Ectodermal cell (in vitro differentiated cells): ENCODE results near the gene TBL3.
"Not testable (repeated sequence)": the region's sequence is repeated elsewhere in the genome, so short reads cannot be mapped to it uniquely, and the experiment has no call there.

Experiments
- H3K27ac ChIP-seq: 2 replicates; pipeline ENCODE4 v1.7.0; 2013; ENCODE audit warnings: mild to moderate bottlenecking, low read depth, low read length; ENCODE audit not compliant: insufficient read depth, poor library complexity, severe bottlenecking
- H3K27me3 ChIP-seq: 2 replicates; pipeline ENCODE4 v1.7.0; 2013; ENCODE audit warnings: mild to moderate bottlenecking, low read length; ENCODE audit not compliant: insufficient read depth, control insufficient read depth, poor library complexity, severe bottlenecking
- H3K36me3 ChIP-seq: one replicate; pipeline ENCODE4 v1.7.0; 2013; ENCODE audit warnings: low read length; ENCODE audit not compliant: control insufficient read depth, insufficient read depth
- H3K4me1 ChIP-seq: one replicate; pipeline ENCODE4 v1.7.0; 2013; ENCODE audit warnings: low read length; ENCODE audit not compliant: control insufficient read depth, insufficient read depth
- H3K4me3 ChIP-seq: 2 replicates; pipeline ENCODE4 v1.7.0; 2013; ENCODE audit warnings: low read depth, low read length, control low read depth; ENCODE audit not compliant: insufficient read depth
- H3K9me3 ChIP-seq: 2 replicates; pipeline ENCODE4 v1.7.0; 2013; ENCODE audit warnings: mild to moderate bottlenecking, low read length, moderate library complexity; ENCODE audit not compliant: control insufficient read depth
- WGBS, 2 experiments: methylation state at CpG; one replicate each; pipeline ENCODE4 v1.1.7; 2013; ENCODE audit warnings: missing lambda C conversion rate in 2 of 2; 5-methylcytosine and 5-hydroxymethylcytosine counted together

TBL3 gene

GRCh38 chr16:1944612-1945199 is 27.1 kb upstream of the TBL3 start:
- H3K36me3 ChIP-seq, result no peaks in the 10 kb centered on the region
- no peaks in the 10 kb centered on the region for H3K9me3 ChIP-seq
- H3K4me3 ChIP-seq, result no peak overlapping the region
- H3K4me1 ChIP-seq, result peaks cover 5% of the 10 kb centered on the region
- H3K27ac ChIP-seq, result no peak overlapping the region
- 91 to 92% methylated on average over 21 of the region's 21 CpGs for WGBS, 2 experiments
- no peaks in the 10 kb centered on the region for H3K27me3 ChIP-seq

GRCh38 chr16:1945559-1946391 is 26.1 kb upstream of the TBL3 start:
- Histone ChIP-seq H3K27ac (no peak overlapping the region), H3K4me3 (no peak overlapping the region), H3K36me3 (no peaks in the 10 kb centered on the region), H3K4me1 (peaks cover 5% of the 10 kb centered on the region), H3K27me3 (no peaks in the 10 kb centered on the region), H3K9me3 (no peaks in the 10 kb centered on the region)
- 93% methylated on average over 19 of the region's 19 CpGs for WGBS, 2 experiments

GRCh38 chr16:1946495-1947368 is 25.1 kb upstream of the TBL3 start:
- Histone ChIP-seq H3K4me3 (no peak overlapping the region), H3K36me3 (no peaks in the 10 kb centered on the region), H3K27ac (no peak overlapping the region), H3K4me1 (peaks cover 5% of the 10 kb centered on the region), H3K27me3 (no peaks in the 10 kb centered on the region), H3K9me3 (no peaks in the 10 kb centered on the region)
- 93% methylated on average over 38 of the region's 38 CpGs for WGBS, 2 experiments

GRCh38 chr16:1947369-1947670 is 24.5 kb upstream of the TBL3 start:
- no peak overlapping the region for H3K4me3 ChIP-seq

GRCh38 chr16:1949507-1949906 is 22.3 kb upstream of the TBL3 start:
- H3K36me3 ChIP-seq, result no peaks in the 10 kb centered on the region
- no peaks in the 10 kb centered on the region for H3K27me3 ChIP-seq
- H3K27ac ChIP-seq, result no peak overlapping the region
- H3K4me3 ChIP-seq, result no peak overlapping the region
- H3K4me1 ChIP-seq, result no peaks in the 10 kb centered on the region
- 95 to 96% methylated on average over 11 of the region's 11 CpGs for WGBS, 2 experiments
- no peaks in the 10 kb centered on the region for H3K9me3 ChIP-seq

More at GRCh38 chr16:1947369-1947670, 24.5 kb upstream of the TBL3 start:
- Histone ChIP-seq H3K27me3 (no peaks in the 10 kb centered on the region), H3K9me3 (no peaks in the 10 kb centered on the region), H3K4me1 (peaks cover 2% of the 10 kb centered on the region), H3K36me3 (no peaks in the 10 kb centered on the region), H3K27ac (no peak overlapping the region)
- 93 to 94% methylated on average over 9 of the region's 9 CpGs for WGBS, 2 experiments

GRCh38 chr16:1950047-1950446 is 21.8 kb upstream of the TBL3 start:
- Histone ChIP-seq H3K36me3 (no peaks in the 10 kb centered on the region), H3K4me1 (no peaks in the 10 kb centered on the region), H3K4me3 (no peak overlapping the region), H3K27ac (no peak overlapping the region), H3K9me3 (no peaks in the 10 kb centered on the region), H3K27me3 (no peaks in the 10 kb centered on the region)
- 89% methylated on average over 7 of the region's 7 CpGs for WGBS, 2 experiments

- Histone ChIP-seq H3K9me3 (no peaks in the 10 kb centered on the region), H3K27me3 (no peaks in the 10 kb centered on the region), H3K27ac (no peak overlapping the region), H3K36me3 (no peaks in the 10 kb centered on the region), H3K4me3 (no peak overlapping the region), H3K4me1 (no peaks in the 10 kb centered on the region)
- WGBS, 2 experiments, result 93 to 94% methylated on average over 19 of the region's 19 CpGs
Observed at GRCh38 chr16:1950559-1950958, 21.3 kb upstream of the TBL3 start.

- no peaks in the 10 kb centered on the region for H3K36me3 ChIP-seq
- 94 to 95% methylated on average over 22 of the region's 22 CpGs for WGBS, 2 experiments
- no peaks in the 10 kb centered on the region for H3K9me3 ChIP-seq
- peaks cover under 1% of the 10 kb centered on the region for H3K27me3 ChIP-seq
- H3K27ac ChIP-seq, result no peak overlapping the region
- no peaks in the 10 kb centered on the region for H3K4me1 ChIP-seq
- H3K4me3 ChIP-seq, result no peak overlapping the region
Observed at GRCh38 chr16:1953734-1954133, 18.1 kb upstream of the TBL3 start.

- H3K4me1 ChIP-seq, H3K36me3 ChIP-seq, H3K4me3 ChIP-seq, H3K27ac ChIP-seq, H3K27me3 ChIP-seq, H3K9me3 ChIP-seq: not testable (repeated sequence)
- 93 to 94% methylated on average over 19 of the region's 22 CpGs for WGBS, 2 experiments
Observed at GRCh38 chr16:1957434-1958142, 14.3 kb upstream of the TBL3 start.

GRCh38 chr16:1958143-1958491 is 13.7 kb upstream of the TBL3 start:
- peaks cover 15% of the 10 kb centered on the region for H3K4me1 ChIP-seq
- not testable (repeated sequence) for H3K27me3 ChIP-seq, H3K4me3 ChIP-seq, H3K36me3 ChIP-seq, H3K27ac ChIP-seq, H3K9me3 ChIP-seq
- WGBS, 2 experiments, result 95 to 96% methylated on average over 30 of the region's 30 CpGs
